ENCODE results near the gene COG4.

Gene COG4

DNA sequence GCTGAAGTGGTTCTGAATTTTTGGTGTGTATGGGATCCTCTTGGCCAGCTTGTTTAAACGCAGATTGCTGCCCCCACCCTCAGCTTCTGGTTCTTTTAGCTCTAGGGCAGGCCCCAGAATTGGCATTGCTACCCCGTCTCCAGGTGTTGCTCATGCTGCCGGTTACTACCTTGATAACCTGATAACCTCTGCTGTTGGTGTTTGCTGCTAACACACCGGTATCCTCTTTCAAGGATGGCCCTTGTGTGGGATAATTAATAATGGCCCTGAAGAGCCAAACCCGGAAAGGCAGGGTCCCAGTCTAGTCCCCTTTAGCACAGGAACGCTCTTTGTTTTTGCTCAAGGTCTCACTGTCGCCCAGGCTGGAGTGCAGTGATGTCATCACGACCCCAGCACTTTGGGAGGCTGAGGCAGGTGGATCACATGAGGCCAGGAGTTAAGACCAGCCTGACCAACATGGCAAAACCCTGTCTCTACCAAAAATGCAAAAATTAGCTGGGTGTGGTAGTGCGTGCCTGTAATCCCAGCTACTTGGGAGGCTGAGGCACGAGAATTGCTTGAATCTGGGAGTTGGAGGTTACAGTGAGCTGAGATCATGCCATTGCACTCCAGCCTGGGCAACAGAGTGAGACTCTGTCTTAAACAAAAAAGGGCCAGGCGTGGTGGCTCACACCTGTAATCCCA is 83.2 kb downstream of the COG4 start:
- Histone ChIP-seq H4K20me1 (ENCODE audit: insufficient read depth, low read length) (peaks cover 7% of the 10 kb centered on the region), H3K27ac (ENCODE audit: low read length) (0 out of 2 replicates have a peak overlapping the region, but pooled peaks have one; percentile 48), H3K4me2 (ENCODE audit: low read length) (peak overlapping the region; percentile 90), H3K9ac (ENCODE audit: low read length) (peak overlapping the region; percentile 79), H3K27me3 (ENCODE audit: low read depth, low read length) (no peaks in the 10 kb centered on the region), H3K79me2 (ENCODE audit: low read length) (peaks cover 35% of the 10 kb centered on the region), H3K4me1 (ENCODE audit: low read length) (peaks cover 25% of the 10 kb centered on the region), H3K4me3 (ENCODE audit: low read length) (peak overlapping the region; percentile 96), H3K36me3 (replicated peaks; ENCODE audit: low read depth, low read length) (no peaks in the 10 kb centered on the region), H3K9me3 (ENCODE audit: insufficient read depth, low read length) (no peaks in the 10 kb centered on the region), H2AFZ (ENCODE audit: low read depth, low read length) (peak overlapping the region; percentile 89)
- no peak for TF ChIP-seq EZH2phosphoT487 (IDR thresholded peaks at IDR 0.05; ENCODE audit: low read depth)
- TF ChIP-seq, protein P1, sequence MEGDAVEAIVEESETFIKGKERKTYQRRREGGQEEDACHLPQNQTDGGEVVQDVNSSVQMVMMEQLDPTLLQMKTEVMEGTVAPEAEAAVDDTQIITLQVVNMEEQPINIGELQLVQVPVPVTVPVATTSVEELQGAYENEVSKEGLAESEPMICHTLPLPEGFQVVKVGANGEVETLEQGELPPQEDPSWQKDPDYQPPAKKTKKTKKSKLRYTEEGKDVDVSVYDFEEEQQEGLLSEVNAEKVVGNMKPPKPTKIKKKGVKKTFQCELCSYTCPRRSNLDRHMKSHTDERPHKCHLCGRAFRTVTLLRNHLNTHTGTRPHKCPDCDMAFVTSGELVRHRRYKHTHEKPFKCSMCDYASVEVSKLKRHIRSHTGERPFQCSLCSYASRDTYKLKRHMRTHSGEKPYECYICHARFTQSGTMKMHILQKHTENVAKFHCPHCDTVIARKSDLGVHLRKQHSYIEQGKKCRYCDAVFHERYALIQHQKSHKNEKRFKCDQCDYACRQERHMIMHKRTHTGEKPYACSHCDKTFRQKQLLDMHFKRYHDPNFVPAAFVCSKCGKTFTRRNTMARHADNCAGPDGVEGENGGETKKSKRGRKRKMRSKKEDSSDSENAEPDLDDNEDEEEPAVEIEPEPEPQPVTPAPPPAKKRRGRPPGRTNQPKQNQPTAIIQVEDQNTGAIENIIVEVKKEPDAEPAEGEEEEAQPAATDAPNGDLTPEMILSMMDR (IDR thresholded peaks at IDR 0.05; ENCODE audit: low read depth, low read length): no peak

- H4K20me1 ChIP-seq (ENCODE audit: insufficient read depth, low read length): peaks cover 7% of the 10 kb centered on the region
- H3K4me3 ChIP-seq (ENCODE audit: low read length): peak within 1 kb of the TSS; percentile 96
- H3K9ac ChIP-seq (ENCODE audit: low read length): peak within 1 kb of the TSS; percentile 95
- H3K36me3 ChIP-seq (replicated peaks; ENCODE audit: low read depth, low read length): peaks cover 8% of the 10 kb centered on the region
- peaks cover 45% of the 10 kb centered on the region for H3K79me2 ChIP-seq (ENCODE audit: low read length)
- no peaks in the 10 kb centered on the region for H3K9me3 ChIP-seq (ENCODE audit: insufficient read depth, low read length)
- H3K27me3 ChIP-seq (ENCODE audit: low read depth, low read length): no peaks in the 10 kb centered on the region
- H3K4me1 ChIP-seq (ENCODE audit: low read length): peaks cover 34% of the 10 kb centered on the region
- H2AFZ ChIP-seq (ENCODE audit: low read depth, low read length): peak within 1 kb of the TSS; percentile 89
- H3K4me2 ChIP-seq (ENCODE audit: low read length): peak within 1 kb of the TSS; percentile 99
- TF ChIP-seq EZH2phosphoT487 (IDR thresholded peaks at IDR 0.05; ENCODE audit: low read depth): no peak
- TF ChIP-seq, protein P1 (IDR thresholded peaks at IDR 0.05; ENCODE audit: low read depth, low read length): no peak
- peak within 1 kb of the TSS; percentile 73 for H3K27ac ChIP-seq (ENCODE audit: low read length)
Measured at GRCh38 chr16:70438969-70439862, 84.1 kb downstream of the COG4 start, which contains the start of gene ST3GAL2. ST3GAL2 (minus strand) TSS chr16:70439100; CDS start chr16:70398530, 40,570 bp downstream.

GRCh38 chr16:70438585-70438968 is 84.8 kb downstream of the COG4 start:
- Histone ChIP-seq H3K9me3 (ENCODE audit: insufficient read depth, low read length) (no peaks in the 10 kb centered on the region), H3K36me3 (replicated peaks; ENCODE audit: low read depth, low read length) (peaks cover 12% of the 10 kb centered on the region), H3K4me1 (ENCODE audit: low read length) (peaks cover 41% of the 10 kb centered on the region), H3K4me2 (ENCODE audit: low read length) (peak overlapping the region; percentile 99), H3K27ac (ENCODE audit: low read length) (peak overlapping the region; percentile 73), H4K20me1 (ENCODE audit: insufficient read depth, low read length) (peaks cover 7% of the 10 kb centered on the region), H3K27me3 (ENCODE audit: low read depth, low read length) (no peaks in the 10 kb centered on the region), H3K79me2 (ENCODE audit: low read length) (peaks cover 51% of the 10 kb centered on the region), H3K4me3 (ENCODE audit: low read length) (peak overlapping the region; percentile 96), H2AFZ (ENCODE audit: low read depth, low read length) (no peak overlapping the region), H3K9ac (ENCODE audit: low read length) (peak overlapping the region; percentile 95)
- TF ChIP-seq, protein P1 (IDR thresholded peaks at IDR 0.05; ENCODE audit: low read depth, low read length): no peak
- TF ChIP-seq EZH2phosphoT487 (IDR thresholded peaks at IDR 0.05; ENCODE audit: low read depth): no peak
